Measurements from ENCODE around the gene PRKAG2. TPM values are rescaled to one million over a fixed set of nuclear protein-coding genes. Genes with fewer than 3 reads are reported as not detected.
A peak's percentile ranks its signal among the peaks of the same experiment; 100 is the strongest.

The PRKAG2 gene
- total RNA-seq, 1 donor = 21.2 TPM

GRCh38 chr7:151592868-151593486, 283.9 kb downstream of the PRKAG2 start:
- peak; percentile 86 for DNase-seq (ENCODE audit: low read depth)
- H3K4me3 ChIP-seq (ENCODE audit: low read depth, low read length) = no peak overlapping the region
- no peak for TF ChIP-seq CTCF (IDR thresholded peaks at IDR 0.05; ENCODE audit: insufficient read depth, low read depth, low read length)

- no peak for DNase-seq (ENCODE audit: low read depth)
- no peak overlapping the region for H3K4me3 ChIP-seq (ENCODE audit: low read depth, low read length)
- TF ChIP-seq CTCF (IDR thresholded peaks at IDR 0.05; ENCODE audit: insufficient read depth, low read depth, low read length) = no peak
Measured at GRCh38 chr7:151592330-151592729, 284.6 kb downstream of the PRKAG2 start.

GRCh38 chr7:151591866-151592265, 285.0 kb downstream of the PRKAG2 start:
- no peak for TF ChIP-seq CTCF (IDR thresholded peaks at IDR 0.05; ENCODE audit: insufficient read depth, low read depth, low read length)
- no peak for DNase-seq (ENCODE audit: low read depth)
- no peak overlapping the region for H3K4me3 ChIP-seq (ENCODE audit: low read depth, low read length)

- TF ChIP-seq CTCF (IDR thresholded peaks at IDR 0.05; ENCODE audit: insufficient read depth, low read depth, low read length) = no peak
- no peak for DNase-seq (ENCODE audit: low read depth)
- H3K4me3 ChIP-seq (ENCODE audit: low read depth, low read length) = no peak overlapping the region
Measured at GRCh38 chr7:151590850-151591771, 285.8 kb downstream of the PRKAG2 start.

GRCh38 chr7:151590071-151590849, 286.7 kb downstream of the PRKAG2 start:
- DNase-seq (ENCODE audit: low read depth) = no peak
- no peak for TF ChIP-seq CTCF (IDR thresholded peaks at IDR 0.05; ENCODE audit: insufficient read depth, low read depth, low read length)
- no peak overlapping the region for H3K4me3 ChIP-seq (ENCODE audit: low read depth, low read length)

GRCh38 chr7:151588982-151589381, 287.9 kb downstream of the PRKAG2 start:
- DNase-seq (ENCODE audit: low read depth) = no peak
- H3K4me3 ChIP-seq (ENCODE audit: low read depth, low read length) = no peak overlapping the region
- TF ChIP-seq CTCF (IDR thresholded peaks at IDR 0.05; ENCODE audit: insufficient read depth, low read depth, low read length) = no peak

Data from fibroblast of villous mesenchyme (primary cell).